ENCODE measurements around the gene KRI1.

- TF ChIP-seq CTCF (conservative IDR thresholded peaks at IDR 0.05), result no peak
- no peak for TF ChIP-seq EZH2 (IDR thresholded peaks at IDR 0.05; ENCODE audit: low read depth)
Measured at GRCh38 chr19:10532457-10532856, 33.4 kb downstream of the KRI1 start.
